NCI-H2227 treated with DMSO at 0.1 percent for 48 hours (cell line): ENCODE data around the gene APPL2.
"Not testable (repeated sequence)": the region's sequence is repeated elsewhere in the genome, so short reads cannot be mapped to it uniquely, and the experiment has no call there.

Source experiments
- DNase-seq: peaks from one replicate; lab custom pipeline; 2025; lab: John Stamatoyannopoulos, UW

APPL2 gene

GRCh38 chr12:105235732-105236476 lies at the start of gene APPL2:
Gene APPL2, minus strand, starts transcription at chr12:105236174. Its CDS starts 162 bp downstream, at chr12:105236012.
- peak; percentile 87 for DNase-seq

- DNase-seq: no peak
These were observed 49.4 kb upstream of the APPL2 start for GRCh38 chr12:105285378-105285777.

DNA sequence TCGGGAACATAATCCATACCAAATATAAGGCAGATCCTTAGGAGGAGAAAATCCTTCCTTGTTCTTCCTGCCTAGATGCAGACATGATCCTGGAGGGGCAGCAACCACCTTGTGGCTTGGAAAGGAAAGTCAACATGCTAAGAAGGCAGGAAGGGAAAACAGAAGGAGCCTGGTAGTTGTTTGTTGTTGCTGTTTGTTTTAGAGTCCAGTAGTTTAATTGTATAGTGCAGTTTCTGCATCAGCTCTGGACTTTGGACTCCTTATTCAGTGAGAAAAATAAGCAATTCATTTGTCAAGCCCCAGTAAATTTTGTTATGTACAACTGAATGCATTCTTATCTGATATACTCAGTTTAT lies 45.7 kb upstream of the APPL2 start:
- DNase-seq: no peak

- DNase-seq: no peak
These were observed 45.2 kb upstream of the APPL2 start for GRCh38 chr12:105280966-105281693.

DNA sequence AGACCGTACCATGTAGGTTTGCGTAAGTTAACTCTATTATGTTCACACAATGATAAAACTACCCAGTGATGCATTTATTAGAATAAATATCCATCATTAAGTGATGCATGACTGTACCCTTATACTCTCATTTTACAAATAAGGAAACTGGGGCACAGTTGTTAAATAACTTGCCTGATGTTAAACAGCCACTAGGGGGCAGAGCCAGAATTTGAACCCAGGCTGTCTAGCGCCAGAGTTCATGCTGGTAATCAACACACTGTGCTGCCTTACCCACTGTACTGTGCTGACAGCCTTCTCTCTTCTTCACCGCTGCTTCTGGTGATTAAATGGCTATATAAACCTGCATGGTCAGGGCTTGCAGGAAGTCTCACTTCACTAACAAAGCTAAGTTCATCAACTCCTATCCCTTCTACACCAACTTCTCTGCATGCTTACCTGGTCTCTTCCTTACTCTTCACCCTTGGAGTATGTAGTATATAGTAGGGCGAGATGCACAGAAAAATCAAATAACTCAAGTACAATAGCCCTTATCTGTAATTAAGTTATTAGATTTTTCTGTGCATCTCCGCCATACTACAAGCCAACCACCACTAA lies 43.6 kb upstream of the APPL2 start:
- no peak for DNase-seq

- DNase-seq: no peak
These were observed 42.2 kb upstream of the APPL2 start for GRCh38 chr12:105278043-105278697.

- DNase-seq: no peak
These were observed 40.2 kb upstream of the APPL2 start for GRCh38 chr12:105275997-105276733.

DNA sequence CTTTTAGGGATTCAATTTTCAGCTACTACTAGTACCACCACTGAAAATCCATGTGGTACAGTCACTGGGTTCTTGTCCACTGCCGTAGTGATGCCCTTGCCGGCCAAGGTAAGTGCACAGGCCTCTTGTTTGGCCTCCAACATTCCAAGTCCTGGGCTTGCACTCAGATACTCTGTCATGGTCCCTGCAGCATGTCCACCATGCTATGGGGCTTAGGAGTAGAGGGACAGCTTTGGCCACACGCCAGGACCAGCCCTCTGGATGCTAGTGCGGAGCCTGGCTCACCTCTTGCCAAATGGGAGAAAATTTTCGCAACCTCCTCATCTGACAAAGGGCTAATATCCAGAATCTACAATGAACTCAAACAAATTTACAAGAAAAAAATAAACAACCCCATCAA lies 38.6 kb upstream of the APPL2 start:
- no peak for DNase-seq

DNA sequence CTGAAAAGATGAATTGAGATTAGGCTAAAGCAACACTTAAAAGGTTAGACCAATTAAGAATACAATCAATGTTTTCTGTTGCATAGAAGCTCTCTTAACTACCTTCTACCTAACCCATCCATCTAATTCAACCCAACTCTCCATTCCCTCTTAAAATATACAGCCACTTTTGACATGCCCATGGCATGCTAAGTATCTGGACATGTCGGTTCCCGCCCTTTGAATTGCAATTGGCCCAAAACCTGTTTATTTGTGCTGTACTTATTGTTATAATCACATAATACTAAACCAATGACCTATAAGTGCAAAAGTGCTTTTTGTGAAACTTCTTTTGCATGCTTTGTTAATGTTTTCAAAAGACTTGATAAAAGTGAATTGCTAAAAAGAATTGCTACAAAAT lies 37.6 kb upstream of the APPL2 start:
- DNase-seq: no peak

DNA sequence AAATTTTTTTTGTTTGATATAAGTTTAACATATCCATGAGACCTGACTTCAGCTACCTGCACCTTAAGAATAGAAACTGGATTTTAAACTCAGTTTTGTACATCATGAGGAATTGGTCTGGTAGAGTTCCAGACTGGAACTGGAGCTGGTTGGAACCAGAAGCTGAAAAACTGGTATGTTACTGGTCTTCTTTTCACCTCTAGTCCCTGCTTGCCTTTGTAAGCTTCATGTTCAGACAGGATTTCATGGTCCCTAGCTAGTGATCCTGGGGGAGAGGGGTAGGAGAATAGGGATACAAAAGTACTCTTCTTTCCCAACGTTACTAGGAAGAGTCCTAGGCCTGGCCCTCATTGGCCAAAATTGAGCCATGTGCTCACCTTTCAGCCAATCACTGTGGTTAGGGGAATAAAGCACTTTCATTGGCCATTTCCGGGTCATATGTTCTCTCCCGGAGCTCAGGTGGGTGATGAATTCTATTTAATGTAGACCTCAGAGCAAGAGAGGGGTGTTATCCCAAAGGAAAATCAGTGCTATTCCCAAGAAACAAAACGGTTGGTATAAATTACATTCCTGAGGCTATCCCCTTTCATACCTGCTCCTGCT lies 36.9 kb upstream of the APPL2 start:
- no peak for DNase-seq

DNA sequence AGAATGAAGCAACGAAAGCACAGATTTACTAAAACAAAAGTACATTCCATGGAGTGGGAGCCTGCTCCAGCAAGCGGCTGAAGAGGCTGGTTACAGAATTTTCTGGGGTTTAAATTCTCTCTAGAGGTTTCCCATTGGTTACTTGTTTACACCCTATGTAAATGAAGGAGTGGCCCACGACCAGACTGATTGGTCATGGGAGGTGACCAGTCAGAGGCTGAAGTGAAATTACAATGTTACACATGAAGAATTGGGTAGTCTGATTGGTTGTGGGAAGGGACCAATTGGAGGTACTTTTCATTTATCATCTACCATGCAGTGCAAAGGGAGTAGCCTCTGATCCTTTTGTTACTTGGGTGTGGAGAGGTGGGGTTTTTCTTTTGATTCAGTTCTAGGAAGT lies 36.2 kb upstream of the APPL2 start:
- DNase-seq: no peak

- DNase-seq: no peak
These were observed 35.4 kb upstream of the APPL2 start for GRCh38 chr12:105271364-105271763.

- no peak for DNase-seq
These were observed 34.8 kb upstream of the APPL2 start for GRCh38 chr12:105270671-105271255.

- no peak for DNase-seq
These were observed 31.7 kb upstream of the APPL2 start for GRCh38 chr12:105267711-105268110.

DNA sequence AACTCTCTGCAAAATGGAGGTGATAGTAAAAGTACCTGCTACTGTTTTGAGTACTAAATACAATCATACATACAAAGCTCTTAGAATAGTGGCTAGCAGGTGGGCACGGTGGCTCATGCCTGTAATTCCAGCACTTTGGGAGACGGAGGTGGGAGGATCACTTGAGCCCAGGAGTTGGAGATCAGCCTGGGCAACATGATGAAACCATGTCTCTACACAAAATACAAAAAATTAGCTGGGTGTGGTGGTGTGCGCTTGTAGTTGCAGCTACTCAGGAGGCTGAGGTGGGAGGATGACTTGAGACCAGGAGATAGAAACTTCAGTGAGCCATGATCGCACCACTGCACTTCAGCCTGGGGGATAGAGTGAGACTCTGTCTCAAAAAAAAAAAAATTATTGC lies 28.8 kb upstream of the APPL2 start:
- no peak for DNase-seq

GRCh38 chr12:105262461-105263184 lies 26.6 kb upstream of the APPL2 start:
- no peak for DNase-seq

- DNase-seq: no peak
These were observed 25.0 kb upstream of the APPL2 start for GRCh38 chr12:105261010-105261409.

GRCh38 chr12:105259226-105259625 lies 23.3 kb upstream of the APPL2 start:
- no peak for DNase-seq

DNA sequence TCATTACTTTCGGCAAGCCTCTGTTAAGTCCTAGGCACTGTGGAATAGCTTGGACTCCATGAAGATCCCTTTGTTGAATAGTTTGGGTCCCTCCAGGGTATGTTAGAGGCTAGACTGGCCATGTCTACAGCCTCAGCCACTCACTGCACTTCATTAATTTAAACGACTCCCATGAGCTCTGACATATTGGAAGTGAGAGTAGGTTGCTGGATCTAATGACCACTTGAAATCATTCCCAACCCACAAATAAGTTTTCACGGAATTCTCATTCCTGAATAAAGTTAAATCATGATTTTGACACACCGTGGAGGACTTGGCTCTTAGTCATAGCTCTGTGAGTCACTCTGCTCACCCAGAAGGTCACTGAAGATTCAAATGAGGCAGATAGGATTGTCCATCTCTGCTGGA lies 21.4 kb upstream of the APPL2 start:
- DNase-seq: no peak

DNA sequence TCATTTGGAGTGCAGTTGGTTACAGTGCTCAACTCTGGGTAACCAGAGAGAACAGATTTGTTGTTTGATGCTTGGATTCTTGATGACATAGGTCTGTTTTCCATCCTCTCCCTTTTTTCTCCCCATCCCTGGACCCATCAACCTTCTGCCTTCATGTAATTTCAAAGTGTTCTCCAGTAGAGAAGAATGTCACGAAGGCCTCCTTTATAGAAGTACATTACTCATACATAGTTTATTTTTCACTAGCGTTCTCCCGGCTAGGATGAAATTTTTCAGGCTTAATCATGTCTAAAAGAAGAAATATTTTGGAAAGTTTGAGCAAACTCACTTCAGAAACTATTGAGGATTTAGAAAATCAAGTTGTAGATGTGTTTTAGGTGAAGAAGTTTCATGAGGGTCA lies 20.9 kb upstream of the APPL2 start:
- no peak for DNase-seq

- DNase-seq: not testable (repeated sequence)
These were observed 20.5 kb upstream of the APPL2 start for GRCh38 chr12:105256431-105256830.
